GM19463 (cell line): Measurements from ENCODE around the gene CYP27C1.
"Not testable (repeated sequence)": the region's sequence is repeated elsewhere in the genome, so short reads cannot be mapped to it uniquely, and the experiment has no call there.

Experiments
- ATAC-seq: cut with Tn5 transposase; IDR thresholded peaks from one replicate; pipeline ENCODE4 v1.9.1; 2021; ENCODE audit warnings: mild to moderate bottlenecking, moderate library complexity; ENCODE audit not compliant: unreplicated experiment

Gene CYP27C1

DNA sequence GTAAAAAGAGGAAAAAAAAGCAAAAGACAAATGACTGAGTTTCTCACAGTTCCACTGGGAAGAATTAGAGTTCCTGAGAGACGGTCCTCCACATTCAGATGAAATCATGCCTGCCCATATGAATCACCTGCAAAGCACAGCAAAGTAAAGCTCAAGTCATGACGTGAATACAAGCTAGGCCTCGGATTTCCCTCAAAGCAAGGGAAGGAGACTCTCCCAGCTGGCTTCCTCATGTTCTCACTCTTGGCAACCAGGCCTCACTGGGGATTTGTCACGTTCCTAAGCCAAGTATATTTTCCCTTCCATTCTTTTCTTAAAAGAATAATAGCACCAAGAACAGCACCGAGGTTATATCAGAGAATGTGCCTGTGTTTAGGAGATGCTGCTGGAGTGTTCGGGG, 47.0 kb downstream of the CYP27C1 start:
- ATAC-seq: no peak

DNA sequence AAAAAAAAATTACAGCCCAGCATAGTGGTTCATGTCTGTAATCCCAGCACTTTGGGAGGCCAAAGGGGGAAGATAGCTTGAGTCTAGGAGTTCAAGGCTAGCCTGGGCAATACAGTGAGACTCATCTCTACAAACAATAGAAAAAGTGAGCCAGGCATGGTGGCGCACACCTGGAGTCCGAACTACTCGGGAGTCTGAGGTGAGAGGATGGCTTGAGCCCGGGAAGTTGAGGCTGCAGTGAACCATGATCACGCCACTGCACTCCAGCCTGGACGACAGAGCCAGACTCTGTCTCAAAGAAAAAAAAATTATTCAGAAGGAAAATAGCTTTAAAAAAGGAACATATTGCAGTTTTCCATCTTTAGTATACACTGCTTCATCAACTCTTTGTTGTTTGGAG, 47.8 kb downstream of the CYP27C1 start:
- no peak for ATAC-seq

DNA sequence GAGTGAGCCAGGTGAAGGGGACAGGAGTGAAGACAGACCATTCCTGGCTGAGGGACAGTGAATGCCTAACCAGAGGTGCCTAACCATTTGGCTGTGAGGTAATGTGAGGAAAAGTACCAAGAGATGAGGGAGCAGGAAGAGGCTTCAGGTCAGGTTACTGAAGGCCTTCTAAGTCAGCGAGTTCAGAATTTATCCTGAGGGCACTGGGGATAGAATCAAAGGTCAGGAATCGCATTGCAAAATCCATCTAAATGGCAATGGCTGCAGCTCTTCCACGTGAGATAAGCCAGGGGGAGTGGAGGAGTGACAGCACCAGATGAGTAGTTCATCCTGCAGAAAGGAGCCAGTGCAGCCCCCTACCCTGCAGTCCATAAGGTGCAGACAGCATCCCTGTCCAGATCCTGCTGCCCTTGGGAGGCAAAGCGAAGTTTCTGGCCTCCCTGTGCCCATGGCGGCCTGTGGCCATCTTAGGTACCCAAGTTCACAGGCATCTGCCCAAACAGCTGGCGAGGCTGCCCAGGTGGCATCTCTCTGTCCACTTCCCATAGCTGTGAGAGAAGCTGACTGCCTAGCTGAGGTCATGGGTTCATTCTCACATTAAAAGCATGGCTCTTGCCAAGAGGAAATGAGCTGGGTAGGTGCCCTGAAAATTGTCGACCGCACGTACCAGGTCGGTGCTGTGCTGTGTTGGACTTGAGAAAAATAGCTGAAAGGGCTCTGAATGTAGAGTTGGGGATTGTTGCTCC, 49.5 kb downstream of the CYP27C1 start:
- ATAC-seq: no peak

DNA sequence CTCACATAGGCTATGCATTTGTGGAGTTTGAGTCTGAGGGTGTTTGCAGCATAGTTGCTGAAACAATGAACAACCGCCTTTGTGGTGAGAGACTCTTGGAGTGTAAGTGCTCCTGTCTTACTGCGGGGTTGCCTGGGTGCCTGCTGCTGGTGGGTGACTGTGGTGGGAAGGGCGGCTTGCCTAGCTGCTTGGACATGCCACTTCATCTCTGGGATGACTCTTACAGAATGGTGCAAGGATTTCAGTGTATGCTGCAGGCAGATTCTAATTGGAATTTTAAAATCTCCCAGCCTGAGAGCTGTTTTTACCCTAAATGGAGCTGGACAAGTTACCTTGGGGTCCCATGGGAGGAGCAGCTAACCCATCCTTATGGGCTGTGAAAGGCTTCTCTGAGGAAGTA, 50.1 kb downstream of the CYP27C1 start:
- no peak for ATAC-seq

DNA sequence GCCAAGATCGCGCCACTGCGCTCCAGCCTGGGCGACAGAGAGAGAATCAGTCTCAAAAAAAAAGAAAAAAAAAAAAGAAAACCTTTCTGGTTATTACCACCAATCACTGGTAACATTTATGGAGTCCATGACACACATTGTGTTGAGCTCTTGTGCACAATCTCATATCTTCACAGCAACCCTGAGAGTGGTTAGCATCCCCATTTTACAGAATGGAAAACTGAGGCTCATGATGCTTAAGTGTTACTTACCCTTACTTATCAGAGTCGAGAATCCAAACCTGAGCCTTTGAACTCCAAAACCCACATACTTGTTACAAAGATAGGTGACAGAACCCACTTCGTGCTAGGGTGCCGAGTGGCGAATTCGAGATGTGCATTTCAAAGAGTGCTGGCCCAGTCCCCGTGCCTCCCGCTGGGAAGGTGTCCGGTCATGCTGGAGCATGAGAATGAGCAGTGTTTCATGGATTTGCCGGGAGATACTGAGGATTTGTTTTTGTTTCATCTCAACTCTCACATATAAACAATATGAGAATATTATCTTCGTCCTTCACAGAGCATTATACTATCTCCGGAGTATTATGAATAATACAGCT, 50.9 kb downstream of the CYP27C1 start:
- ATAC-seq: no peak

DNA sequence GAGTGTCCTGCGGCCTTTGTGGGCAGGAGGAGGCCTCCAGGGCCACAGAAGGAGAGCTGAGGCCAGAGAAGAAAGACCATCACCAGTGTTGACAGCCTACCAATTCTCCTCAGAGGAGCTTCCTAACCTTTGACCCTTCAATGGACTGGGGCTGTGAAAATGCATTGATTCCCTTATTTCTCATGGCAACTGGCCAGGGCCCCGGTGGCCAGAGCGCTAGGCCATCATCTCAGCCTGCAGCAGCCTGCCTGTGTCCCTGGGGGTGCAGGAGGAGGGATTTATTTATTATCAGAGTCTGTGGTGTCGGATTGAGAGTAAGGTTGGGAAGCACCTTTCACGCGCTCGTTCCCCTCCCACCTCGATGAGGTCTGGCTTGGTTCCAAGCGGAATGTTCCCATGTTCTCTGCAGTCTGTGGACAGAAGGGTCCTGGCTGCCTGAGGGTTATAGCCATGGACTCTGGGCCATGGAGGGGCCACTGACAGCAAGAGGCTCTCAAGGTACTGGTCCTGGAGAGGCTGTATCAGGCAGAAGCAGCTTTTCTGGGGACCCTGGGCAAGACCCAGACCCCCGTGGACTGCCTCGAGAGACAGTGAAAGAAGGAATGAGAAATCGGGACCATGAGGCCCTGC, 53.8 kb downstream of the CYP27C1 start:
- ATAC-seq: no peak

DNA sequence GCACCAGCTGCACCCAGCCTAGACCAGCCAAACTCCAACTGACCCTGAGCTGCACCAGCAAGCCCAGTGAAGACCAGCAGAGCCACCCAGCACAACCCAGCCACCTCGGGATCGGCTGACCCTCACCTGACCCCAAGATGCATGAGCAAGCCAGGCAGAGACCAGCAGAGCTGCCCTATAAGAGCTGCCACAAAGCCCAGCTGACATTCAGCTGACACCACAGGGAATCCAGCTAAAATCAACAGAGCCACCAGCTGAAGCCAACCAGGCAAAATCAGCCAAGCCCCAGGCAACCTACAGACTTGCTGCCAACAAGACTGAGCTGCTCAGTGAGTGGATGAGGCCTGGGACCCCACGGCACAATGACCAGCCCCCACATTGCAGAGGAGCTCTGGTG, 54.6 kb downstream of the CYP27C1 start:
- ATAC-seq: no peak

DNA sequence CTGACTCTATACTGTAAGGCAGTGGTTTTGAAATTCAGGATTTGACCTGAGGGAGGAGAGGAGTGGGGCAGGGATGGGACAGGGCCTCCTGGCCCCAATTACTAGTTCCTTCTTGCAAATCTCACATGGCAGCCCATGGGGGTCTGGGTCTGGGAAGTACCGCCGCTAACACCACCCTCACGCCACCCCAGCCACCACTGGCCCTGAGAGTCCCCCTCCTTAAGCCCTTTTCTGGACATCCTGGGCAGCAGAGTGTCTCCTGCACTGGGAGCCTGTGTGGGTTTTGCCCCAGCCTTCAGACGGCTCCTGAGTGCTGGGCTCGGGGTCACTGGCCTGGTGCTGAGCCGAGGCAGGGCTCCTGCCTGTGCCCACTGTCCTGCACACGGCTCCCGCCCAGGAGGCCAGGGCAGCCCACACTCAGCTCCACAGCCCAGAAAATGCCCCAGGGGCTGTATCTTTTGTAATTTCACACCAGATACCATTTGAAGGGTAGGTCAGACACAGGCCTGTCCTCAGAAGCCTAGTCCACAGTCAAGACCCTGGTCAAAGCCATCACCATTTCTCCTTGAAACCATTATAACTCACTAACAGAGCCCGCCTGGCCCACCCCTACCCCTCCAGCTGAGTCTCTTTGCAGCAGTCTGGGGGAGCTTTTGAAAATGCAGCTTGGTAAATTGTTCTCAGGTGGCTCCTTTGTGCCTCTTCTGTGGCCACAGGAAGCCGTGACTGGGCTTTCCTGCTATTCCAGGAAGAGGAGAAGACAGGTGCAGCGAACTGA, 55.1 kb downstream of the CYP27C1 start:
- ATAC-seq: no peak

DNA sequence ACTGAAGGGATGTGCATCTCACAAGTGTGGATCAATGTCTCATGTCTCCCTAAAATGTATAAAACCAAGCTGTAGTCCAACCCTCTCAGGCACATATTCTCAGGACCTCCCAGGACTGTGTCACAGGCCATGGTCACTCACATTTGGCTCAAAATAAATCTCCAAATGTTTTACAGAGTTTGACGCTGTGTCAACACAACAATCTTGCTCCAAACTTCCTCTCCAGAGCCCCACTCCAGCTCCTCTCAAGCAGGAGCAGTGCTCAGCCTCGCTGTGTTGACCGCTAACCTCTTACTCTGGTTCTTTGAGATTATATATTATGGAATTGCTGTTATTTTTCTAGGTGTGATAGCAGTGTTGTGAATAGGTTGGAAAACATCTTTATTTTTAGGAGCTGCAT, 56.2 kb downstream of the CYP27C1 start:
- no peak for ATAC-seq

DNA sequence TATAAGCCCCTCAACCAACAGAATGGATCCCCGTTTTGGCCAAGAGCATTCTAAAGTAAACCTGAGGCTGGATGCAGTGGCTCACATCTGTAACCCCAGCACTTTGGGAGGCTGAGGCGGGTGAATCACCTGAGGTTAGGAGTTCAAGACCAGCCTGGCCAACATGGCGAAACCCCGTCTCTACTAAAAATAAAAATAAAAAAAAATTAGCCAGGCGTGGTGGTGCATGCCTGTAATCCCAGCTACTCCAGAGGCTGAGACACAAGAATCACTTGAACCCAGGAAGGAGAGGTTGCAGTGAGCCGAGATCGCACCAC, 57.1 kb downstream of the CYP27C1 start:
- ATAC-seq: not testable (repeated sequence)

DNA sequence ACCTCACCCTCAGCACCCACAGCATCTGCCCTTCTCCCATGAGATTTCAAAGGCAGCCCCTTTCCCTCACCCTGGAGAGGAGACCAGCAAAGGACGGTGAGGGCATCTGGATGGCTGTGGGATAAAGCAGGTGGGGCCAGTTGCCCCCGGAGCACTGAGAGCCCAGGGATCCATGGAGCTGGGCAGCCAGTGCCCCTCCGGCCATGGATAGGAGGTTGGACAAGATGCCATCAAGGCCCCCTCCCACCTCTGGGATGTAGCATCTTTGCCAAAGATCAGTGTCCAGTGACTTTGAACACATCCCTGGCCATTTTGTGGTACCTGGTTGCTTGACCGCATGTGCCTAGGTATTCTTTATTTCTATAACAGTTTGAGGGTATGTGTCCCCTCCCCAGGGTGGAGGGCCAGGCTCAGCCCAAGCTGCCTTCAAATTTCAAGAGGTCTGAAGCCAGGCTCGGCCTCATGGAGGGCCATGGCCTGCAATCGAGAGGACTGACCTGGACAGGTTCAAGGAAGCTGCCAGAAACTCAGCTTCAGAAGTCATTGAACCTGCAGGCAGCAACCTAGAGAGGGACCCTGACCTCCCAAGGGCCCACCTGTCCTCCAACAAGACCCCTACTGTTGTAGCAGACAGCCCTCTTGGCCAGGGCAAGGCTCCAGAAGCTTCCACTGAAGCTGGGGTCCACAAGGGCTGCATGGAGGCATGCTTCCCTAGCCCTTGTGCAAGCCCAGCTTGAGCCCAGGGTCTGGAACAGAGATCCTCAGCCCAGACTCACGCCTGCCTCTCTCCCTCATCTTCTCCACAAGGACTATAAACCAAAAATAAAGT, 57.6 kb downstream of the CYP27C1 start:
- ATAC-seq: no peak

DNA sequence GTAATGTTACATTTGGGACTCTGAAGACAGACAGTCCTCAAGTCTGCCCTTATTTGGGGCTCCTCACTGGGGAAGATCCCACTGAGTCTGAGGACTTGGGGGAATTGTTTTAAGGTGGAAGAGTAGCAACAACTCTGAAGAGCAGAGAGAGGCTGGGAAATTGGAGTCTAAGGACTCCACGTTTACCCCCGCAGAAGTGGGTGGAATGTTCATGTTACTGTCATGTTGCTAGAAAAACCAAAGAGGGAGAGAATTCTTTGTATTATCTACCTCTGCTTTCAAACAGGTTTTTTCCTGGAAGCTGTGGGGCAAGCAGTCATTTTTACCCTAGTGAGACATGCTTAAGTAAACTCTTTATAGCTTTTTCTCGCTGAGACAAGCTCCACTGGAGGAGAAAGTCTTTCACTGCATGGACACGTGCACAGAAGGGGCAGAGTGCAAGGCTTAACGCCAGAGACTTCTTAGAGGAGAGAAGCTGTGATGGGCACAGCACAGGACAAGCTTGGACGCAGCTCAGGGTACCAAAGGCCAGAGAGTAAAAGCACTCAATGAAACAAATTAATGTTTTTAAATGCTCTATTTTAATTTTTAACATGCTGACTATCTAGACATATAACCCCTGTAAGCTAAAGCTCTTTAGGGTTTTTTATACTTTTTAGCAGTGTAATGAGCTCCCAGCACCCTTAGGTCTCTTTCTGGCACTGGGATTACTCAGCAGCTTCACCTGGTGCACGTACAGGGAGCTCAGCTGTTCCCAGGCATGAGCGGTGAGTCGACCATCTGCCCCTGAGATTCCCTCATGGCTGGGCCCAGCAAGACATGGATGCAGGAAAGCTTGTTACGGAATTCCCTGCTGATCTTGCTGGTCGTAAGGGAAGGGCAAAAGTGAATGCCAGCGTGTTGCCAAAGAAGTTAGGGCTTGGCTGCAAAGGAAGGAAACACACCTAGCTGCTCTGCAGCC, 58.6 kb downstream of the CYP27C1 start:
- ATAC-seq: no peak

DNA sequence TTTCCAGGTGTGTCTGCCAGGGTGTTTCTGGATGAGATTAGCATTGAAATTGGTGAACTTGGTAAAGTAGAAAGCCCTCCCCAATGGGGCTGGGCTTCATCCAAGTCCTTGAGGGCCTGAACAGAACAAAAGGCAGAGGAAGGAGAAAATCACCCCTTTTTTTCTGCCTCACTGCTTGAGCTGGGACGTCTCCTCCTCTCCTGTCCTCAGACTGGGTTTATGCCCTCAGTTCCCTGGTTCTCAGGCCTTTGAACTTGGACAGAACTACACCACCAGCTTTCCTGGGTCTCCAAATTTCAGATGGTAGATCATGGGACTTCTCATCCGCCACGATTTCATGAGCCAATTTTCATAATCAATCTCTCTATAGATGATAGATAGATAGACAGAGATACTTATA, 59.4 kb downstream of the CYP27C1 start:
- ATAC-seq: no peak

DNA sequence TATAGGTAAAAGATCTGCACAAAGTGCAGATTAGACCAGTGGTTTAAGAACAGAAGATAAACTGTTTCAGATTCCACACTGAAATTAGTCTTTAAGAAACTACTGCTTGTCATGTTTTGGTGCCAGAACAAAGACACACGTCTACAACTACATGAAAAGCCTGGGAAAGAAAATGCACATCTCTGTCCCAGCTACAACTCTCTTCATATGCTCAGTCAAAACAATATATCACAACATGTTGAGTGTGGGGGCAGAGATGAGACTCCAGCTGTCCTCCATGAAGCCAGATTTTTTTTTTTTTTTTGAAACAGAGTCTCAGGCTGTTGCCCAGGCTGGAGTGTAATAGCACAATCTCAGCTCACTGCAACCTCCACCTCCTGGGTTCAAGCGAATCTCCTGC, 60.6 kb downstream of the CYP27C1 start:
- no peak for ATAC-seq

DNA sequence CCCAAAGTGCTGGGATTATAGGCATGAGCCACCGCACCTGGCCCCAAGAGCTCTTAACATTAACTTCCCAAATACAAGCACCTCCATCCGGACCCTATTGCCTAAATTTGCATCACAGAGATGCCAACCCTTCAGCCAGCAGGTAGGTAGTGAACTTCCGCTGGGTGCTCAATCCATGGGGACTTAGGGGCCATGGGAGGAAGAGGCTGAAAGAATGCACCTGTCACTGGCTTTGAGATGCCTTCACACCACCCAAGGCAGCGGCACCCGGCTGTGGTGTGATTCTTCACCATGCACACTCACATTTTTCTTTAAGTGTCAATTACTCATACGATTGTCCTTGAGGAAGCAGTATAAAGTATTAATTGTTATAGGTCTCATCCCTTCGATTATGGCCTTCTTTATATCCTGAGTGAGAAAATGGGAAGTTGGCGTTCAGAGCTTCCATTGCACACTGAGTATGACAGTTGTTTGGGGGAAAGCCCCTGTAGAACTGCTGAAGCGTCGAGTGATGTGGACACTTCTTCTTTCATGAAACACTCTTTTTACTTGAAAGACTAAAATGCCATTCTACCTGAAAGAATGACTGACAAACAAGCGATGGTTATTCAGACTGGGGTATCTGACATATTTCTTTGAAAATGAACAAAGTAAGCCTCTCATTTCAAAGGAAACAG, 61.3 kb downstream of the CYP27C1 start:
- ATAC-seq: peak; percentile 84

DNA sequence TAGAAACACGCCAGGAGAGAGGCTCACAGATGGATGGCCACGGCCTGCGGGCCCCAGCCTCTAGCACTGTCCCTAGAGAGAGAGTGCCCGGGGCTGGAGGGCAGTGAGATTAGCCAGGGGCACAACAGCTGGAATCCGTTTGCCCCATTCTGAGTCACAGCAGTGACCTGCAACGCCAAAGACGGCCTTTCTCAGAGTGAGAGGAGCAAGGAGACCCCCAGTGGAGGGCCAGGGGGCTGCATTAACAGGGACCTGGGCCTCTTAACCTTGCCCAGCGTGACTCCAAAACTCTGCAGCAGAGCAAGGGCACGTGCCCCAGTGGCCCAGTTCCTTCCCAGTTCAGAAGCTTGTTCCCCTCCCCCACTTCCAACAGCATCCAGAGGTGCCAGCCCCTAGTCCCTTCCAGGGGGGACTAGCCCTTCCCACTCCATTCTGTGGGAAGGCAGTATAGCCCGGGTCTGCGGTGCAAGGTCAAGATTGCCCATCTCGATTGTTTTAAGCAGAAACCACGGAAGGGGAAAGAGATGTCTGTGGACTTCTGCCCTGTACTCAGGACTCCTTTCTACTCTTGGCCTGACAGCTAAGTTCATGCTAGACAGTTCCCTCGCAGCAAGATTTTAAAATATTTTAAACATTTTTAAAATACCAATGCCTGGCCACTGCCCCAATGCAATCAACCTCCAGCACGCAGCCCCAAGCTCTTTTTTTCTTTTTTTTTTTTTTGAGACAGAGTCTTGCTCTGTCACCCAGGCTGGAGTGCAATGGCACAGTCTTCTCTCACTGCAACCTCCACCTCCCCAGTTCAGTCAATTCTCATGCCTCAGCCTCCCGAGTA, 62.2 kb downstream of the CYP27C1 start:
- ATAC-seq: no peak

DNA sequence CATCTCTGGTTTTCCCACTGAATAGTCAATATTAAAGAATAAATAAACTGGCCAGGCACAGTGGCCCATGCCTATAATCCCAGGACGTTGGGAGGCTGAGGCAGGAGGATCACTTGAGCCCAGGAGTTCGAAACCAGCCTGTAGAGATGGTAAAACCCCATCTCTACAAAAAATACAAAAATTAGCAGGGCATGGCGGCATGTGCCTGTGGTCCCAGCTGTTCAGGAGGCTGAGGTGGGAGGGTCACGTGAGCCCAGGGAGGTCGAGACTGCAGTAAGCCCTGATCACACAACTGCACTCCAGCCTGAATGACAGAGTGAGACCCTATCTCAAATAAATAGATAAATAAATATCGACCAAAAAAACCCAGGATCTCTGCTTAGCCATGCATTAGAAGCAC, 63.0 kb downstream of the CYP27C1 start:
- ATAC-seq: no peak

DNA sequence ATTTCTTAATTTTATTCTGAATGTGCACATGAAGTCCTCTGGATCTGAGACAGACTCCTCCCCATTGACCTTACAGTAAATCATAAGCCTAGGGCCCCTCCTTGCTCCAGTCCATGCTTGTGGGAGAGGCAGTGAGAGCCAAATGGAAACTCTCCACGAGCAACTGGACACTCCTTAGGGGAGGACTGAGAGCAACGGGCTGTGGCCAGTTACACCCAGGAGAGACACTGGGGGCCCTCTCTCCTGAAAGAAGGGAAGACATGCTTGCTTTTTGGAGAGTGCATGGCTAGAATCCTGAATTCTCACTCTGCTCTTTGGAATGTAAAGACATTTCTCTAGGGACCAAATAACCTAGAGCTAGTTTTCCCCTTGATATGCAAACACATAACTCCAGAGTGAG, 64.2 kb downstream of the CYP27C1 start:
- no peak for ATAC-seq
